HEK293 (cell line): Measurements from ENCODE around the gene PCDH8.
A peak's percentile ranks its signal among the peaks of the same experiment; 100 is the strongest.

Experiments used
- CTCF ChIA-PET: fragments of 350-600 bp; formaldehyde crosslinking; extraction: SDS; loops from one replicate; lab custom pipeline; 2021; ENCODE audit warnings: antibody characterized with exemption; lab: Yijun Ruan, JAX
- POLR2A ChIA-PET: fragments of 300-600 bp; formaldehyde crosslinking; extraction: SDS; loops from one replicate; lab custom pipeline; 2020; ENCODE audit warnings: antibody characterized with exemption, inconsistent platforms; lab: Yijun Ruan, JAX
- H3K27ac ChIP-seq: fragments of 200-500 bp; sonication (Bioruptor generic); 2 replicates; pipeline ENCODE4 v1.5.1; 2014; ENCODE audit warnings: low read depth, low read length, control low read depth, inconsistent platforms; ENCODE audit errors: extremely low read depth
- H3K36me3 ChIP-seq, 2 experiments: fragments of 200-500 bp in 1 of 2; sonication (Bioruptor generic) in 1 of 2; 1 replicate in 1 of 2; 2 replicates in 1 of 2; pipeline ENCODE4 v1.5.1; 2014 to 2017; ENCODE audit warnings: inconsistent platforms in 2 of 2, low read length in 2 of 2; ENCODE audit not compliant: control insufficient read depth in 2 of 2, insufficient read depth in 1 of 2
- H3K4me1 ChIP-seq: fragments of 200-500 bp; sonication (Bioruptor generic); 2 replicates; pipeline ENCODE4 v1.5.1; 2014; ENCODE audit warnings: mild to moderate bottlenecking, low read length, inconsistent platforms; ENCODE audit not compliant: control insufficient read depth, insufficient read depth
- H3K4me3 ChIP-seq: 2 replicates; pipeline ENCODE4 v1.5.1; 2011; ENCODE audit warnings: low read depth, mild to moderate bottlenecking, control low read depth, low read length, moderate library complexity
- H3K9me3 ChIP-seq: fragments of 200-500 bp; sonication (Bioruptor generic); 2 replicates; pipeline ENCODE4 v1.5.1; 2014; ENCODE audit warnings: low read depth, low read length, inconsistent platforms; ENCODE audit not compliant: control insufficient read depth, insufficient read depth
- BCL11B ChIP-seq: fragments of 450-650 bp; formaldehyde crosslinking; IDR thresholded peaks from 2 replicates; pipeline ENCODE4 v1.5.1; 2016; ENCODE audit warnings: low read depth, missing biosample characterization, missing genetic modification characterization
- GFI1B ChIP-seq: fragments of 450-650 bp; formaldehyde crosslinking; IDR thresholded peaks from 2 replicates; pipeline ENCODE4 v1.5.1; 2016; ENCODE audit warnings: missing biosample characterization, missing genetic modification characterization
- MEIS1 ChIP-seq: sonication (generic); formaldehyde crosslinking; IDR thresholded peaks from 2 replicates; pipeline ENCODE4 v1.8.1; 2022; ENCODE audit warnings: missing genetic modification reagents, mild to moderate bottlenecking, borderline replicate concordance
- OVOL3 ChIP-seq: fragments of 450-650 bp; formaldehyde crosslinking; IDR thresholded peaks from 2 replicates; pipeline ENCODE4 v1.5.1; 2016; ENCODE audit warnings: missing biosample characterization, missing genetic modification characterization
- SP3 ChIP-seq: fragments of 450-650 bp; formaldehyde crosslinking; IDR thresholded peaks from 2 replicates; pipeline ENCODE4 v1.5.1; 2016; ENCODE audit warnings: missing biosample characterization, missing genetic modification characterization
- YY2 ChIP-seq: fragments of 450-650 bp; formaldehyde crosslinking; IDR thresholded peaks from 2 replicates; pipeline ENCODE4 v1.5.1; 2016; ENCODE audit warnings: missing biosample characterization, missing genetic modification characterization
- ZBTB1 ChIP-seq: fragments of 450-650 bp; formaldehyde crosslinking; IDR thresholded peaks from 2 replicates; pipeline ENCODE4 v1.5.1; 2016; ENCODE audit warnings: missing biosample characterization, missing genetic modification characterization
- ZBTB21 ChIP-seq: fragments of 450-650 bp; formaldehyde crosslinking; IDR thresholded peaks from 2 replicates; pipeline ENCODE4 v1.5.1; 2017; ENCODE audit warnings: missing biosample characterization, missing genetic modification characterization
- ZNF132 ChIP-seq: fragments of 450-650 bp; formaldehyde crosslinking; IDR thresholded peaks from 2 replicates; pipeline ENCODE4 v1.5.1; 2017; ENCODE audit warnings: missing biosample characterization, missing genetic modification characterization, borderline replicate concordance
- ZNF146 ChIP-seq: fragments of 450-650 bp; formaldehyde crosslinking; IDR thresholded peaks from 2 replicates; pipeline ENCODE4 v1.5.1; 2016; ENCODE audit warnings: missing biosample characterization, missing genetic modification characterization
- ZNF211 ChIP-seq: fragments of 450-650 bp; formaldehyde crosslinking; IDR thresholded peaks from 2 replicates; pipeline ENCODE4 v1.5.1; 2016; ENCODE audit warnings: low read depth, missing biosample characterization, missing genetic modification characterization
- ZNF302 ChIP-seq: fragments of 450-650 bp; formaldehyde crosslinking; IDR thresholded peaks from 2 replicates; pipeline ENCODE4 v1.5.1; 2016; ENCODE audit warnings: missing biosample characterization, missing genetic modification characterization, low read depth
- ZNF366 ChIP-seq: fragments of 450-650 bp; formaldehyde crosslinking; conservative IDR thresholded peaks from 2 replicates; pipeline ENCODE4 v1.5.1; 2016; ENCODE audit warnings: missing biosample characterization, missing genetic modification characterization
- ZNF404 ChIP-seq: fragments of 450-650 bp; formaldehyde crosslinking; IDR thresholded peaks from 2 replicates; pipeline ENCODE4 v1.5.1; 2017; ENCODE audit warnings: missing biosample characterization, missing genetic modification characterization
- ZNF426 ChIP-seq: fragments of 450-650 bp; formaldehyde crosslinking; IDR thresholded peaks from 2 replicates; pipeline ENCODE4 v1.5.1; 2017; ENCODE audit warnings: missing biosample characterization, missing genetic modification characterization, mild to moderate bottlenecking, inconsistent platforms, moderate library complexity
- ZNF514 ChIP-seq: fragments of 450-650 bp; formaldehyde crosslinking; IDR thresholded peaks from 2 replicates; pipeline ENCODE4 v1.5.1; 2016; ENCODE audit warnings: missing biosample characterization, missing genetic modification characterization
- ZNF560 ChIP-seq: fragments of 450-650 bp; formaldehyde crosslinking; IDR thresholded peaks from 2 replicates; pipeline ENCODE4 v1.5.1; 2017; ENCODE audit warnings: missing biosample characterization, missing genetic modification characterization, borderline replicate concordance
- ZNF561 ChIP-seq: fragments of 450-650 bp; IDR thresholded peaks from 2 replicates; pipeline ENCODE4 v1.5.1; 2018; ENCODE audit warnings: missing biosample characterization, missing genetic modification characterization, borderline replicate concordance
- ZNF629 ChIP-seq: fragments of 450-650 bp; formaldehyde crosslinking; IDR thresholded peaks from 2 replicates; pipeline ENCODE4 v1.5.1; 2017; ENCODE audit warnings: missing biosample characterization, missing genetic modification characterization
- ZNF660 ChIP-seq: fragments of 450-650 bp; IDR thresholded peaks from 2 replicates; pipeline ENCODE4 v1.5.1; 2018; ENCODE audit warnings: missing biosample characterization, mild to moderate bottlenecking, missing genetic modification characterization
- ZNF677 ChIP-seq: fragments of 450-650 bp; IDR thresholded peaks from 2 replicates; pipeline ENCODE4 v1.5.0; 2018; ENCODE audit warnings: missing biosample characterization, mild to moderate bottlenecking, missing genetic modification characterization, moderate library complexity
- ZNF776 ChIP-seq: fragments of 450-650 bp; formaldehyde crosslinking; IDR thresholded peaks from 2 replicates; pipeline ENCODE4 v1.5.0; 2017; ENCODE audit warnings: missing biosample characterization, missing genetic modification characterization, borderline replicate concordance
- ZNF777 ChIP-seq: fragments of 450-650 bp; formaldehyde crosslinking; IDR thresholded peaks from 2 replicates; pipeline ENCODE4 v1.5.1; 2017; ENCODE audit warnings: missing biosample characterization, missing genetic modification characterization, borderline replicate concordance
- TF ChIP-seq, protein P1 (sequence below): fragments of 450-650 bp; formaldehyde crosslinking; IDR thresholded peaks from 2 replicates; pipeline ENCODE4 v1.5.1; 2016; ENCODE audit warnings: missing biosample characterization, missing genetic modification characterization
- TF ChIP-seq, protein P2 (sequence below): fragments of 450-650 bp; formaldehyde crosslinking; IDR thresholded peaks from 2 replicates; pipeline ENCODE4 v1.5.1; 2016; ENCODE audit warnings: missing biosample characterization, missing genetic modification characterization
- TF ChIP-seq, protein P3 (sequence below): fragments of 450-650 bp; formaldehyde crosslinking; optimal IDR thresholded peaks from 2 replicates; pipeline ENCODE3; 2016; ENCODE audit warnings: missing biosample characterization, mild to moderate bottlenecking, missing genetic modification characterization
- TF ChIP-seq, protein P4 (sequence below): fragments of 450-650 bp; formaldehyde crosslinking; IDR thresholded peaks from 2 replicates; pipeline ENCODE4 v1.5.1; 2017; ENCODE audit warnings: missing biosample characterization, missing genetic modification characterization

PCDH8 gene

DNA sequence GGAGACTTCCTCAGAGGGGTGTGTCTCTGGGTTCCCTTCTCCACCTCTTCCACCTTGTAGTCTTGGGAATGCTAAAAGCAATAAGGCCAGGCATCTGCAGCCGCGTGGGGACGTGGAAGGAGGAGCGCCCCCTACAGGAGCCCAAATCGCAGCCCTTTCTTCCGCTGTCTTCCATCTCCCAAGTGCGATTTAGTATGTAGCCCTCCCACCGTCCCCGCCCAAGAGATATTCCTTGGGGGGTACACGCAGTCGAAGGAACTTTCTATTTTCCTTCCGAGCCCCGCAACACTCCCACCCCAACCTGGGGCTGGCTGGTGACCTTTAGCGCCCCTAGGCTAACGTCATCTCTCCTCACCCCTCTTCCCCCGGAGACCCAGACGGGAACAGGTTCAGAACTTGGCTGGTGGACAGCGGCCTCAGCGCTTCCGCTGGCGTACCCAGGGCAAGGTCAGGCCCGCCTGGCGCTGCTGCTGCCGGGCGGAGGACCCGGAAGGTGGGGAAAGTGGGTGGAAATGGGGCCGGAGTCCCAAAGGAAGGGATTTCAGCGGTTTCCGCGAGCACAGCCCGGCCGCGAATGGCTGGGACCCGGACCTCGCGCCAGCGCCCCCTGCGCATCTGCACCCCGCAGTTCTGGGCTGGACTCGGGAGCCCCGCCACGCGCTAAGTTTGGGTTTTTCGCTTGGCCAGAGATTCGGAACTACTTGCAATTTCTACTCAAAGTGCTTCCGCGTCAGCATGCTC is 2.1 kb upstream of the PCDH8 start (continued):
- TF ChIP-seq ZBTB1 = no peak
- TF ChIP-seq SP3 (tag by site-specific recombination) = peak; percentile 51; the same call in 1 of the 2 replicates
- no peak for TF ChIP-seq MEIS1 (CRISPR knock-in tag)
- no peak for TF ChIP-seq YY2 (tag by site-specific recombination)
- TF ChIP-seq ZNF302 = no peak
- TF ChIP-seq ZNF776 (tag by site-specific recombination) = no peak
- TF ChIP-seq ZBTB21 (tag by site-specific recombination) = peak; percentile 53; the same call in 1 of the 2 replicates
- TF ChIP-seq ZNF677 (tag by site-specific recombination) = no peak
- peak; percentile 39; the same call in 1 of the 2 replicates for TF ChIP-seq ZNF660 (tag by site-specific recombination)
- 0 out of 2 replicates have a peak, but pooled peaks have one; percentile 35 for TF ChIP-seq ZNF561 (tag by site-specific recombination)
- TF ChIP-seq, protein P1, sequence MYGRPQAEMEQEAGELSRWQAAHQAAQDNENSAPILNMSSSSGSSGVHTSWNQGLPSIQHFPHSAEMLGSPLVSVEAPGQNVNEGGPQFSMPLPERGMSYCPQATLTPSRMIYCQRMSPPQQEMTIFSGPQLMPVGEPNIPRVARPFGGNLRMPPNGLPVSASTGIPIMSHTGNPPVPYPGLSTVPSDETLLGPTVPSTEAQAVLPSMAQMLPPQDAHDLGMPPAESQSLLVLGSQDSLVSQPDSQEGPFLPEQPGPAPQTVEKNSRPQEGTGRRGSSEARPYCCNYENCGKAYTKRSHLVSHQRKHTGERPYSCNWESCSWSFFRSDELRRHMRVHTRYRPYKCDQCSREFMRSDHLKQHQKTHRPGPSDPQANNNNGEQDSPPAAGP (tag by site-specific recombination) = peak; percentile 58; the same call in 1 of the 2 replicates
- no peak for TF ChIP-seq GFI1B (tag by site-specific recombination)

DNA sequence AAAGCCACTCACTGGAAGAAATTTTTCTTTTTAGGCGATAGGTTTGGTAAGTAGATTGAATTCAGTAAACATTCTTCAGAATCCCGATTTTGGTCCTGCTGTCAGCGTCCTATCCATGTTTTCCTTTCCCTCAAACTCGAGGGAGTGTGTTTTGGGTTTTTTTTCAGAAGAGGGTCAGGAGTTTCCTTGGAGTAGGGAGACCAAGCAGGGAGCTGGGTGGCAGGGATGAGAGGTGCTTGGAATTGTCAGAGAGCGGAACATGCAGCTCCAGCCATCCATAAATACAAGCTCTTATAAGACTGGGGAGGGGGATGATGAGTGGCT is 1.6 kb upstream of the PCDH8 start:
- no peaks in the 10 kb centered on the region for H3K4me1 ChIP-seq
- H3K36me3 ChIP-seq = no peaks in the 10 kb centered on the region

More for the DNA sequence above, 1.6 kb upstream of the PCDH8 start:
- Histone ChIP-seq H3K4me3 (no peak overlapping the region), H3K9me3 (no peaks in the 10 kb centered on the region), H3K27ac (no peak overlapping the region)
- ChIA-PET CTCF (interaction anchor here (0.6 to 0.9 kb wide), 2 partner anchors 50 to 241 kb away, joined by 3 read pairs; no protein-coding TSS in a partner anchor), POLR2A (no interaction called here)
- TF ChIP-seq OVOL3 (tag by site-specific recombination) = no peak
- no peak for TF ChIP-seq ZNF146
- TF ChIP-seq, protein P2, sequence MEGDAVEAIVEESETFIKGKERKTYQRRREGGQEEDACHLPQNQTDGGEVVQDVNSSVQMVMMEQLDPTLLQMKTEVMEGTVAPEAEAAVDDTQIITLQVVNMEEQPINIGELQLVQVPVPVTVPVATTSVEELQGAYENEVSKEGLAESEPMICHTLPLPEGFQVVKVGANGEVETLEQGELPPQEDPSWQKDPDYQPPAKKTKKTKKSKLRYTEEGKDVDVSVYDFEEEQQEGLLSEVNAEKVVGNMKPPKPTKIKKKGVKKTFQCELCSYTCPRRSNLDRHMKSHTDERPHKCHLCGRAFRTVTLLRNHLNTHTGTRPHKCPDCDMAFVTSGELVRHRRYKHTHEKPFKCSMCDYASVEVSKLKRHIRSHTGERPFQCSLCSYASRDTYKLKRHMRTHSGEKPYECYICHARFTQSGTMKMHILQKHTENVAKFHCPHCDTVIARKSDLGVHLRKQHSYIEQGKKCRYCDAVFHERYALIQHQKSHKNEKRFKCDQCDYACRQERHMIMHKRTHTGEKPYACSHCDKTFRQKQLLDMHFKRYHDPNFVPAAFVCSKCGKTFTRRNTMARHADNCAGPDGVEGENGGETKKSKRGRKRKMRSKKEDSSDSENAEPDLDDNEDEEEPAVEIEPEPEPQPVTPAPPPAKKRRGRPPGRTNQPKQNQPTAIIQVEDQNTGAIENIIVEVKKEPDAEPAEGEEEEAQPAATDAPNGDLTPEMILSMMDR (tag by site-specific recombination) = no peak
- no peak for TF ChIP-seq ZNF211 (tag by site-specific recombination)
- no peak for TF ChIP-seq ZNF426 (tag by site-specific recombination)
- no peak for TF ChIP-seq ZNF132
- TF ChIP-seq ZNF777 = no peak
- TF ChIP-seq ZNF560 (tag by site-specific recombination) = no peak
- TF ChIP-seq ZNF629 (tag by site-specific recombination) = no peak
- no peak for TF ChIP-seq ZNF404 (tag by site-specific recombination)
- TF ChIP-seq ZNF514 (tag by site-specific recombination) = no peak
- no peak for TF ChIP-seq ZNF677 (tag by site-specific recombination)
- TF ChIP-seq, protein P3, sequence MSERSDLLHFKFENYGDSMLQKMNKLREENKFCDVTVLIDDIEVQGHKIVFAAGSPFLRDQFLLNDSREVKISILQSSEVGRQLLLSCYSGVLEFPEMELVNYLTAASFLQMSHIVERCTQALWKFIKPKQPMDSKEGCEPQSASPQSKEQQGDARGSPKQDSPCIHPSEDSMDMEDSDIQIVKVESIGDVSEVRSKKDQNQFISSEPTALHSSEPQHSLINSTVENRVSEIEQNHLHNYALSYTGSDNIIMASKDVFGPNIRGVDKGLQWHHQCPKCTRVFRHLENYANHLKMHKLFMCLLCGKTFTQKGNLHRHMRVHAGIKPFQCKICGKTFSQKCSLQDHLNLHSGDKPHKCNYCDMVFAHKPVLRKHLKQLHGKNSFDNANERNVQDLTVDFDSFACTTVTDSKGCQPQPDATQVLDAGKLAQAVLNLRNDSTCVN (tag by site-specific recombination) = no peak
- TF ChIP-seq BCL11B (tag by site-specific recombination) = no peak
- TF ChIP-seq ZNF366 (tag by site-specific recombination) = no peak
- TF ChIP-seq, protein P4, sequence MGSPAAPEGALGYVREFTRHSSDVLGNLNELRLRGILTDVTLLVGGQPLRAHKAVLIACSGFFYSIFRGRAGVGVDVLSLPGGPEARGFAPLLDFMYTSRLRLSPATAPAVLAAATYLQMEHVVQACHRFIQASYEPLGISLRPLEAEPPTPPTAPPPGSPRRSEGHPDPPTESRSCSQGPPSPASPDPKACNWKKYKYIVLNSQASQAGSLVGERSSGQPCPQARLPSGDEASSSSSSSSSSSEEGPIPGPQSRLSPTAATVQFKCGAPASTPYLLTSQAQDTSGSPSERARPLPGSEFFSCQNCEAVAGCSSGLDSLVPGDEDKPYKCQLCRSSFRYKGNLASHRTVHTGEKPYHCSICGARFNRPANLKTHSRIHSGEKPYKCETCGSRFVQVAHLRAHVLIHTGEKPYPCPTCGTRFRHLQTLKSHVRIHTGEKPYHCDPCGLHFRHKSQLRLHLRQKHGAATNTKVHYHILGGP (tag by site-specific recombination) = no peak
- TF ChIP-seq, all 188 proteins: peak for 0
